RKO (cell line): Measurements from ENCODE around the gene PPIH.
A peak's percentile ranks its signal among the peaks of the same experiment; 100 is the strongest.
"Not testable (repeated sequence)": the region's sequence is repeated elsewhere in the genome, so short reads cannot be mapped to it uniquely, and the experiment has no call there.

Experiments used
- DNase-seq: peaks from one replicate; pipeline ENCODE4 v3.0.0-alpha.2; 2016; ENCODE audit warnings: low spot score

PPIH gene

DNA sequence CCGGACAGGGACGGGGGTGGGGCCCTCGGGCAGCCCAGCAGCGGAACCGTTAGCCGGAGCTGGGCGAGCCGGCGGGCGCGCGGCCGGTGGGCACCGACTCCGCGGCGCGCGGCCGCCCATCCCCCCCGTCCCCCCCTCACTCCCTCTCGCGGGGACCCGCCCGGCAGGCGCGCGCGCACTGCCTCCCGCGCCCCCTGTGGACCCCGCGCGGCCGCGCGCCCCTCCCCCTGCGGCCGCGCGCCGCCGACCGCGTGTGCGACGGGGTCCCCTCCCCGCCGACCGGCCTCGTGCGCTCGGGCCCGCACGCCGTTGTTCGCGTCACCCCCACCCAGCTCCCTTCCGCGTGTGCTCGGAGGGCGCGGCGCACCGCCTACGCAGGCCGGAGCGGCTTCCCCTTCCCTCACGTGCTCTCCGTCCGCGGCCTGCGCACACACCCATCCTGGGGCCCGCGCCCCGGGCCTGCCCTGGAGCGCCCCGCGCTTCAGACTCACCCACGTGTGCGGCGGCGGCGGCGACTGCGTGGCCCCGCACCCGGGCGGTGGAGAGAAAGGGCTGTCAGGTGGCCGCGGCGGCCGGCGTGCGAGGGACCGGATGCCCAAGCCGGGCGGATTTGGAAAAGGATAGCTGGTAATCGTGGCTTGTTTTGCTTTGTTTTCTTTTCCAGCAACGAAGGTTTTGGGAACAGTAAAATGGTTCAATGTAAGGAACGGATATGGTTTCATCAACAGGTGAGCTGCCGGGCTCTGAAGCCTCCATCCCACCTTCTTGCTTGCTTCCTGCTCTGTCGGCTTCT lies 24.7 kb downstream of the PPIH start:
- peak; percentile 84 for DNase-seq

- peak; percentile 81 for DNase-seq
These were observed 25.9 kb downstream of the PPIH start for GRCh38 chr1:42684139-42684538.

DNA sequence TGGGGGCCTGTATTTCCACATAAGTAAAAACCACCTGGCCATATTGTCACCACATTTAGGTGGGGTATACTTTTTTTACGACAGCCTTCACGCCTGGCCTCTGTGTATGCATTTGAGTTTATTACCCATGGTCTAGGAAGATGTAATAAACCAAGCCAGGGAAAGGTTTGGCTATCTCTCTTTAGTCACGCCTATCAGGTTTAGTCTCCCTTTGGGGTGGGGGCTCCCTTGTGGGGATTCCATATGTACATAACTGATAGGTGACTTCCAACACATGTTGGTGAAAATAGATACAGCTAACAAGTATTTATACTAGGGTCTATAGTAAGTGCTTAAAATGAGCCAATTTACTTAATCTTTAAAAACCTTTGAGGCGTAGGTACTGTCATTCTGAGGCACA lies 28.2 kb downstream of the PPIH start:
- no peak for DNase-seq

- no peak for DNase-seq
These were observed 31.7 kb downstream of the PPIH start for GRCh38 chr1:42689912-42690311.

- no peak for DNase-seq
These were observed 32.4 kb downstream of the PPIH start for GRCh38 chr1:42690477-42691156.

- DNase-seq, result no peak
These were observed 32.9 kb downstream of the PPIH start for GRCh38 chr1:42691157-42691498.

GRCh38 chr1:42692461-42692860 lies 34.2 kb downstream of the PPIH start:
- DNase-seq, result no peak

- no peak for DNase-seq
These were observed 34.7 kb downstream of the PPIH start for GRCh38 chr1:42692911-42693310.

DNA sequence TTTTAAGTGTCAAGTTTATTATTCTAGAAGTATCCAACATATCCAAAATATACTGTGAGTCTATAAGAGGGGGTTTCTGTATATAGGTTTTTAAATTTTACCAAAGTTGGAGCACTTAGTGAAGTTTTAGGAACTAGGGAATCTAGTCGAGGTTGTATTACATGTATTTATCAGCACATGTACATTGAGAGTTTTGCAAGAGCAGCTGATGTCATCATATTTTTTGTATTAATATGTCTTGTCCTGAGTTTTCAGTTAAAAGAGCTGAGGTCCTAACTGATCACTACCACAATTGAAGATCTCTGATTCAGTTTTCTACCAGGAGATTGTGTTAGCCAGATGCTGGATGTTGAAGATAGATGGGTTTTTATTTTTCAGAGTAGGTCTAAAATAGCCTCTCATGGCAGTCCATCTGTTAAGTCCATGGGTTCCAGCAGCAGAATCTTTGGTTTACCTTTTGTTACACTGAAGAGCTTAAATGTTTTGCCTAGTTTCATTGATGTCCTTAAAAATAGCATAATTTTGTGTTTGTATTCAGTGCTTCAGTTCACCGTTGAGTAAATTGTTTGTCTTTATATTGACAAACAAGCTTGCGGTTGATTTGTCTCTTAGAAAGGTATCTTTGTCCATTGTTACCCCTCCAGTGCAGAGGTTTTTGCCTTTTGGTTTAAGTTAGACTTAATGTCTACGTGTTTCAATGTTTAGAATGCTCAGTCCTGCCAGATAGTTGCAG lies 40.0 kb downstream of the PPIH start:
- DNase-seq, result no peak

- no peak for DNase-seq
These were observed 41.8 kb downstream of the PPIH start for GRCh38 chr1:42700006-42700405.

DNA sequence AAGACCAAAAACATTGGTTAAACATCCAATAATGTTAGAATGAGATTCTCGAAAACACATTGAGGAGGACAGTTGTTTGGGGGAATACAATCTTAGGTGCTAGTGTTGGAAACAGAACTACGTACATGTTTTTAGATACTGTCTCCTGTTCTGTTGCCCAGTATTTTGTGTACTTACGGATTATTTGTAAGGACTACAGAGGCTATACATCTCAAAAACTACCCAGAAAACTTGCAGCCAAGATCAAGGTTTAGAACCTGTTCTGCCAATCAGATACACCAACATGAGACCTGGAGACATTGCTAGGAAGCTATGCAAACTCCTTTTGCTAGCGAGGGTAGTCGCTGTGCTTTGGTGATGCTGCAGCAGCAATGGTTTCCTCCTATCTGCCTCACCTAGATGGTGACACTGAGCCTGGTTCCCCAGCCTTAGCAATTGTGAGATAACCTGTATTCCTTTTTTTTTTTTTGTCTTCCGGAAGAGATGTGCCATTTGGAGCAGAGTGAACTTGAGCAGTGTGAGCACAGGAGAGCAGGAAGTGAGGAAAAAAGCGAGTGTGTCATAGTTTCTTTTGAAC lies 45.8 kb downstream of the PPIH start:
- no peak for DNase-seq

DNA sequence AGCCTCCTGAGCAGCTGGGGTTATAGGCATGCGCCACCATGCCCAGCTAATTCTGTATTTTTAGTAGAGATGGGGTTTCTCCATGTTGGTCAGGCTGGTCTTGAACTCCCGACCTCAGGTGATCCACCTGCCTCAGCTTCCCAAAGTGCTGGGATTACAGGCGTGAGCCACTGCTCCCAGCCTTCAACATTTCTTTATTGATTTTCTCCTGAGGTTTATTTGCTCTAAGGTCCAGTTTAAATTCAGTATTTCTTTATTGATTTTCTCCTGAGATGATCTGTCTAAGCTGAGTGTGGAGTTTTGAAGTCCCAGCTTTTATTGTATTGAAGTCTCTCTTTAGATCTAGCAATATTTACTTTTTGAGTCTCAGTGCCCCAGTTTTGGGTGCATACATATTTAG lies 54.6 kb downstream of the PPIH start:
- DNase-seq, result not testable (repeated sequence)

GRCh38 chr1:42713293-42713692 lies 55.1 kb downstream of the PPIH start:
- no peak for DNase-seq

GRCh38 chr1:42714441-42714840 lies 56.2 kb downstream of the PPIH start:
- not testable (repeated sequence) for DNase-seq

GRCh38 chr1:42720868-42721267 lies 62.6 kb downstream of the PPIH start:
- DNase-seq, result no peak

DNA sequence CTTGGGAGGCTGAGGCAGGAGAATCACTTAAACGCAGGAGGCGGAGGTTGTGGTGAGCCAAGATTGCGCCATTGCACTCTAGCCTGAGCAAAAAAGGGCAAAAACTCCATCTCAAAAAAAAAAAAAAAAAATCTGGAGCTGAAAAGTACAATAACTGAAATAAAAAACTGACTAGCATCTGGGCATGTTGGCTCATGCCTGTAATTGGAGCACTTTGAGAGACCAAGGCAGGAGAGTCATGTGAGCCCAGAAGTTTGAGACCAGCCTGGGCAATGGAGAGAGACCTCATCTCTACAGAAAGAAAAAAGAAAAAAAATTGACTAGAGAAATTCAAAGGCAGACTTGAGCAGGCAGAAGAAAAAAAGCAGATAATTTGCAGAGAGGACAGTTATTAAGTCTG lies 63.7 kb downstream of the PPIH start:
- no peak for DNase-seq

DNA sequence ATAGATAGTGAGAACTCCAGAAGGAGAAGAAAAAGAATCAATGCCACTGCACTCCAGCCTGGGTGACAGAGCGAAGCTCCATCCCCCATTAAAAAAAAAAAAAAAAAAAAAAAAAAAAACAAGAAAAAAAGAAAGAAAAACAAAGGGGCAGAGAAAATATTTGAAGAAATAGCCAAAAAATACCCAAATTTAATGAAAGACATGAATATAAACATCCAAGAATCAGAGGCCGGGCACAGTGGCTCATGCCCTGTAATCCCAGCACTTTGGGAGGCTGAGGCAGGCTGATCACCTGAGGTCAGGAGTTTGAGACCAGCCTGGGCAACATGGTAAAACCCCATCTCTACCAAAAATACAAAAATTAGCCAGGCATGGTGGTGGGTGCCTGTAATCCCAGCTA lies 64.2 kb downstream of the PPIH start:
- not testable (repeated sequence) for DNase-seq

DNA sequence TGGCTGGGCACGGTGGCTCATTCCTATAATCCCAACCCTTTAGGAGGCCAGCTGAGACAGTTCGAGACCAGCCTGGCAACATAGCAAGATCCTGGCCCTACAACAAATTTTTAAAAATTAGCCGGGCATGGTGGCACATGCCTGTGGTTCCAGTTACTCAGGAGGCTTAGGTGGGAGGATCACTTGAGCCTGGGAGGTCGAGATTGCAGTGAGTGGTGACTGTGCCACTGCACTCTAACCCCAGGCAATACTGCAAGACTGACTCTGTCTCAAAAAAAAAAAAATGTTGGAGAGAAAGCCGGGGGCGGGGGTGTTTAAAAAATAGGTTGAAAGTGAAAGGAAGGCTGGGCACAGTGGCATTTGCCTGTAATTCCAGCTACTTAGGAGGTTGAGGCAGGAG lies 65.3 kb downstream of the PPIH start:
- no peak for DNase-seq

GRCh38 chr1:42725820-42726219 lies 67.6 kb downstream of the PPIH start:
- DNase-seq, result not testable (repeated sequence)
